Eye (tissue), 1 donor: ENCODE results near the gene MTMR4.
"Not testable (repeated sequence)": the region's sequence is repeated elsewhere in the genome, so short reads cannot be mapped to it uniquely, and the experiment has no call there.

Experiments
- DNase-seq: peaks from one replicate; pipeline ENCODE4 v3.0.0-alpha.2; 2015

Gene MTMR4

GRCh38 chr17:58513965-58514769, at the start of gene MTMR4:
MTMR4 (minus strand) TSS chr17:58514638; CDS start chr17:58514407, 231 bp downstream.
- peak; percentile 92 for DNase-seq

GRCh38 chr17:58560511-58560910, 46.1 kb upstream of the MTMR4 start:
- DNase-seq = no peak

- no peak for DNase-seq
Observed at GRCh38 chr17:58557981-58558380, 43.5 kb upstream of the MTMR4 start.

- DNase-seq = peak; percentile 69
Observed at GRCh38 chr17:58556833-58557250, 42.4 kb upstream of the MTMR4 start.

GRCh38 chr17:58555109-58555508, 40.7 kb upstream of the MTMR4 start:
- not testable (repeated sequence) for DNase-seq

- DNase-seq = no peak
Observed at GRCh38 chr17:58541249-58541648, 26.8 kb upstream of the MTMR4 start.

GRCh38 chr17:58539698-58540097, 25.3 kb upstream of the MTMR4 start:
- no peak for DNase-seq

- no peak for DNase-seq
Observed at GRCh38 chr17:58538811-58539409, 24.5 kb upstream of the MTMR4 start.

GRCh38 chr17:58537266-58537665, 22.8 kb upstream of the MTMR4 start:
- no peak for DNase-seq

GRCh38 chr17:58536542-58536941, 22.1 kb upstream of the MTMR4 start:
- no peak for DNase-seq

- DNase-seq = no peak
Observed at GRCh38 chr17:58535431-58535830, 21.0 kb upstream of the MTMR4 start.

- DNase-seq = no peak
Observed at GRCh38 chr17:58534901-58535421, 20.5 kb upstream of the MTMR4 start.

GRCh38 chr17:58534331-58534730, 19.9 kb upstream of the MTMR4 start:
- DNase-seq = no peak

GRCh38 chr17:58533616-58534188, 19.3 kb upstream of the MTMR4 start:
- DNase-seq = no peak

GRCh38 chr17:58532555-58532951, 18.1 kb upstream of the MTMR4 start:
- DNase-seq = no peak

GRCh38 chr17:58531661-58532554, 17.5 kb upstream of the MTMR4 start:
- peak; percentile 70 for DNase-seq

GRCh38 chr17:58531122-58531521, 16.7 kb upstream of the MTMR4 start:
- DNase-seq = peak; percentile 34

- DNase-seq = no peak
Observed at GRCh38 chr17:58530655-58531054, 16.2 kb upstream of the MTMR4 start.

GRCh38 chr17:58529275-58529674, 14.8 kb upstream of the MTMR4 start:
- no peak for DNase-seq

- DNase-seq = no peak
Observed at GRCh38 chr17:58528443-58528842, 14.0 kb upstream of the MTMR4 start.

GRCh38 chr17:58527949-58528348, 13.5 kb upstream of the MTMR4 start:
- no peak for DNase-seq

GRCh38 chr17:58527306-58527705, 12.9 kb upstream of the MTMR4 start:
- DNase-seq = no peak

GRCh38 chr17:58525239-58525638, 10.8 kb upstream of the MTMR4 start:
- DNase-seq = peak; percentile 22
